Loucy (cell line): ENCODE results near the gene ODF2.

ENCODE experiments used
- EZH2phosphoT487 ChIP-seq: fragments of 200-600 bp; IDR thresholded peaks from 2 replicates; pipeline ENCODE4 v1.6.1; 2018; ENCODE audit warnings: antibody characterized with exemption, mild to moderate bottlenecking, moderate library complexity, borderline replicate concordance
- TF ChIP-seq, protein P1 (sequence below): fragments of 200-600 bp; sonication (generic); conservative IDR thresholded peaks from 2 replicates; pipeline ENCODE4 v1.5.1; 2014; ENCODE audit warnings: mild to moderate bottlenecking, antibody characterized with exemption, low read length

DNA sequence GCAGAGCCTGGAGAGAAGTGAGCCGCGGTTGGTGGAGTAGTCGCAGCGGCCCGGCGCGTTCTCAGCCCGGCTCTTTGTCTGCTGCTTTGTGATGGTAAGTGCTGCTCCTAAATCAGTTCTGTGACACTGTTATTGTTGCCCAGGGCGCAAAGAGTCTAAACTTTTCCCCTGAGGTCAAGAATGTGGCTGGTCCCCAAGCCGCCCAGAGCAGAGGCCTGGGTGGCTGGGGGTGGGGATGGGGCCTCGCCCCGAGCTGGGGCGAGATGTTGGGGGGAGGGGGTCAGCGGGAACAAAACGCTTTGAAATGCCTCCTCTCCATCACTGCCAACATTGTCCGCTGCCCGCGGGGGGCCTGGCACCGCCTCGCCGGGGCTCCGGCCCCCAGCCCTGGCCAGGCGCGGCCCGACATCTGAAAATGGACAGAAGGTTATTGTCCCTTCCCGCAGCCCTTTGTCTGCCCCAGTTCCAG, 46.8 kb upstream of the ODF2 start:
- TF ChIP-seq, protein P1, sequence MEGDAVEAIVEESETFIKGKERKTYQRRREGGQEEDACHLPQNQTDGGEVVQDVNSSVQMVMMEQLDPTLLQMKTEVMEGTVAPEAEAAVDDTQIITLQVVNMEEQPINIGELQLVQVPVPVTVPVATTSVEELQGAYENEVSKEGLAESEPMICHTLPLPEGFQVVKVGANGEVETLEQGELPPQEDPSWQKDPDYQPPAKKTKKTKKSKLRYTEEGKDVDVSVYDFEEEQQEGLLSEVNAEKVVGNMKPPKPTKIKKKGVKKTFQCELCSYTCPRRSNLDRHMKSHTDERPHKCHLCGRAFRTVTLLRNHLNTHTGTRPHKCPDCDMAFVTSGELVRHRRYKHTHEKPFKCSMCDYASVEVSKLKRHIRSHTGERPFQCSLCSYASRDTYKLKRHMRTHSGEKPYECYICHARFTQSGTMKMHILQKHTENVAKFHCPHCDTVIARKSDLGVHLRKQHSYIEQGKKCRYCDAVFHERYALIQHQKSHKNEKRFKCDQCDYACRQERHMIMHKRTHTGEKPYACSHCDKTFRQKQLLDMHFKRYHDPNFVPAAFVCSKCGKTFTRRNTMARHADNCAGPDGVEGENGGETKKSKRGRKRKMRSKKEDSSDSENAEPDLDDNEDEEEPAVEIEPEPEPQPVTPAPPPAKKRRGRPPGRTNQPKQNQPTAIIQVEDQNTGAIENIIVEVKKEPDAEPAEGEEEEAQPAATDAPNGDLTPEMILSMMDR = no peak
- TF ChIP-seq EZH2phosphoT487 = no peak
